Activated CD8-positive, alpha-beta memory T cell treated with anti-CD3 and anti-CD28 coated beads for 24 hours (primary cell): ENCODE data around the gene RADIL.

ENCODE experiments used
- DNase-seq: peaks from one replicate; pipeline ENCODE4 v3.0.0-alpha.2; 2020

RADIL gene

GRCh38 chr7:4789194-4790077, 94.1 kb downstream of the RADIL start:
- no peak for DNase-seq

DNA sequence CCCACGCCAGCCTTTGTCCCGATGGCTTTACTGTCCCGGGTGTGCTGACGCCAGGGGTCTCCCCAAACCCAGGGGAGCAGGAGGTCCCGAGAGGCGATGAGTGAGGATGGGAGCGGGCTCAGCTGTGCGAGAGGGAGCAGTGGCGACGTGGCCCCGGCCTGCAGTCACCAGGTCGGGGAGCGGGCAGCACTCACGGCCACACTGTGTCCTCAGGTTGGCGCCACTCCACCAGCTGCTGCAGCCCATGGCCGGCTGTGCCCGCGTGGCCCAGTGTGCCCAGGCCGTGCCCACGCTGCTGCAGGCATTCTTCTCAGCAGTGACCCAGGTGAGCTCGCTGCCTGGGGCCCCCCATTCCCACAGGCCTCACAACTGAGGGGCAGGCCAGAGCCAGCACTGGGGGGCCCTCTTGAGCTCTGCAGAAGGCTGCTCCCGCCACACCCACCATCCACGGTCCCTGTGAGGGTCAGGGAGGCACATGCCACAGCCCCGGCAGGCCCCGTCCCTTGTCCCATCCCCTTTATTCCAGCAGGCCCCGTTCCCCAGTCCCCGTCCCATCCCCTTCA, 94.8 kb downstream of the RADIL start:
- no peak for DNase-seq

GRCh38 chr7:4787947-4788626, 95.4 kb downstream of the RADIL start:
- no peak for DNase-seq

DNA sequence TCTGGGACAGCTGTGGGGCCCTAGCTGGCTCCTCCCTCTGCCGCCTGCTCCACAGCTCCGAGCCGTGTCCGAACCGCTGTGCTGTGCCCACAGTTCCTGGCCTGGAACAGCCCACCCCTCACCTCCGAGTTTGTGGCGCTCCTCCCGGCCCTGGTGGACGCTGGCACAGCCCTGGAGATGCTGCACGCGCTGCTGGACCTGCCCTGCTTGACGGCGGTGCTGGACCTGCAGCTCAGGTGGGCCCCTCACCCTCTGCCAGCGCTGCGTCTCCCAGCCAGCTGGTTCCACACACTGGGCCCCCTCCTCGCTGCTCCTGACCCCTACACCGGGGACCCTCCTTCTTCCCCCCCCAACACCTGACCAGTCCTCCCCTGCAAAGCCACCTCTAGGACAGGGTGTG, 96.0 kb downstream of the RADIL start:
- no peak for DNase-seq

DNA sequence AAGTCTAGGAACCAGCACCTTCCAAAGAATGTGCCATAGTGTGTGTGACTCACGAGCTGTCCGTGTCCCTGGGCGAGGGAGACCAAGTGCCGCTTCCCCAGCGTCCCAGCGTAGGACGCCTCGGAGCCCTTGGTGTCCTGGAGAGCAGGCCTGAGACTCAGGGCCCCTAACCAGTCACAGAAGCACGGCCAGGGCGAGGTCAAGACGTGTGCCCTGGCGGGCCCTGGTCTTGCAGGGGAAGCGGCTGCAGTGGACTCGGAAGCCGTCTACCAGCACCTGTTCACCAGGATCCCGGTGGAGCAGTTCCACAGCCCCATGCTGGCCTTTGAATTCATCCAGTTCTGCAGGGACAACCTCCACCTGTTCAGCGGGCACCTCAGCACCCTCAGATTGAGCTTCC, 97.5 kb downstream of the RADIL start:
- DNase-seq, result no peak

- no peak for DNase-seq
Observed at GRCh38 chr7:4785371-4785770, 98.1 kb downstream of the RADIL start.

DNA sequence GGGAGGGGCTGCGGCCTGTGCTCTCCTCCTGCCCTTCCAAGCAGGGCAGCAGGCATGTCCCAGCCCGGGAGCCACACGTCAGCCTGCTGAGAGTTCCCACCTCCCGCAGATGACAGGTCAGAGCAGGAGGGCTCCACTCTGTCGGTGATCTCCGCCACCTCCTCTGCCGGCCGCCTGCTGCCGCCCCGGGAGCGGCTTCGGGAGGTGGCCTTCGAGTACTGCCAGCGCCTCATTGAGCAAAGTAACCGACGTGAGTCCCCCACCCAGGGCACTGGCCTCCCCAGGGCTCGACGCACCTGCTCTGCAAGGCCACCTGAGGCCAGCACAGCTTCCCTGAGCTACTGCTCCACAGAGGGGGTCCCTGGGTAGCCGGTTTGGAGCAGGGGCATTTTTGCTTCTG, 98.7 kb downstream of the RADIL start:
- no peak for DNase-seq

DNA sequence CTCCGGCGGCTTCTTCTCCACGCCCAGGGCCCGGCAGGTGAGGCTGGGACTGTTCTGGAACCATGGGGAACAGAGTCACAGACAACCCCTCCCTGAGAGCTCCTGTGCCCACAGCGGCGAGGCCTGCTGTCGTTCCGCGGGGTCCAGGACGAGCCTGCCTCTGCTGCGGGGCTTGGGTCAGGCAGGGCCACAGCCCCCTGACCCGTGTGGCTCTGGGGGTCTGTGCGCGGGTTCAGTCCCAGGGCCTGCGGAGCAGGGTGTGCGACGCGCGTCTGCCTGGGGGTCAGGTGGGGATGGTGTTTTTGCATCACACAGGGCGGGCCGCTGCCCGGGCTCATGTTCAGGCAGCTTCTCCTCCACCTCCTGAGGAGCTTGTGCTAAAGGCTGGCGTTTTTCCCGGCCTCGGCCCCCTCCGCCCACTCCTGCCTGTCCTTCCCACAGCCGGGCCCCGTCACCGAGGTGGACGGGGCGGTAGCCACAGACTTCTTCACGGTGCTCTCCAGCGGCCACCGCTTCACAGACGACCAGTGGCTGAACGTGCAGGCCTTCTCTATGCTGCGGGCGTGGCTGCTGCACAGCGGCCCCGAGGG, 99.7 kb downstream of the RADIL start:
- no peak for DNase-seq

DNA sequence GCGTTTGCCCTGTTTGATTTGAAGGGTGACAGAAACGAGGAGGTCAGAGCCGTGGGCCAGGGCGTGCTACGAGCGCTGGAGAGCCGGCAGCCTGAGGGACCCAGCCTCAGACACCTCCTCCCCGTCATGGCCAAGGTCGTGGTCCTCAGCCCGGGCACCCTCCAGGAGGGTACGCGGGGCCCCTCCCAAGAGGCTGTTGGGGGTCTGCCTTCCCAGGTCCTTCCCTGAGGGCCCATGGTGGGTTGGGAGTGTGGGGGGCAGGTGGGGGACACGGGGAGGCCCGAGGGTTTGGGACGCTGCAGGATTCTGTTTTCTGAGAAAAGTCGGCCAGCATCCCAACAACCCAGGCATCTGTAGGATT, 100.2 kb downstream of the RADIL start:
- DNase-seq, result no peak

DNA sequence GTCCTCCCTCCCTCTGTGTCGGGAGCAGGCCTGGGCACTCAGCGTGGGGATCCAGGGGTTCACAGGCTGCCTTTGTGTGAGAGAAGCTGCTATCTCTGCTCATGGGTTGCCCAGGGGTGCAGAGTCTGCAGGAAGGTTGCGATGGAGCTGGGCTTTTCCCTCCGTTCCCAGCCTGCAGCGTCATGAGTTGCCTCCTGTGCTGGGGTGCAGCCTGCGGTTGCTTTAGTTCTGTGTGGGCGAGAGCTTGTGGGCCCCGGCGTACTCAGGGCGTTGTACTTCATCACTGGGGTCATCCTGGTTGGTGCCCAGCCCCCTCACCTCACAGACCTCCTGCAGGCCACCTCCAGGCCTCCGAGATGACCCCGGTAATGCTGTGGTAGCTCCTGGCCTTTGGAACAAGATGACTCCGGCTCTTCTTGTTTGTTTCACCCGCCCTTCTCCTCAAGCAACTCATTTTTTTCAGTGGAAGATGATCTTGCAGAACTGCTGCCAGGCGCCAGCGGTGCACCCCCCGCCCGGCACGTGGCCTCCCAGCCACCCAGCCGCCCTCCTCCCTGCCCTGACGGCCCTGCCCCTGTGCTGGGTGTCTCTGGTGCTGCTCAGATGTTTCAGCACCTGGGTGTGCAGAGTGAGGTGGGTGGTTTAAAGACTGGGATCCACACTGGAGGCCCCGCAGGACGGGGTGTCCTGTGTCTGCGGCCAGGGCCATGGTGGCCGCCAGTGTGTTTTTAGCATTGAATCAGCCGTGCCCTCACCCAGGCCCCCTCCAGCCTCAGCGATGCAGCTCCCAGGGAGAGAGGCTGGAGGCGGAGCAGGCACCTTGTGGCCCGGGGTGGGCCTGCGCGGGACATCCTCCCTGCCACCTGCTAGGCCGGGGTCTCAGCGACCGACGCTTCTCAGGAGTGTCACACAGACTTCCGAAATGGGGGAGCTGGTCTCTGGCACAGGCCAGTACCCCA, 100.9 kb downstream of the RADIL start:
- DNase-seq, result no peak

- no peak for DNase-seq
Observed at GRCh38 chr7:4781366-4782069, 102.0 kb downstream of the RADIL start.

GRCh38 chr7:4779118-4779517, 104.4 kb downstream of the RADIL start:
- DNase-seq, result no peak

DNA sequence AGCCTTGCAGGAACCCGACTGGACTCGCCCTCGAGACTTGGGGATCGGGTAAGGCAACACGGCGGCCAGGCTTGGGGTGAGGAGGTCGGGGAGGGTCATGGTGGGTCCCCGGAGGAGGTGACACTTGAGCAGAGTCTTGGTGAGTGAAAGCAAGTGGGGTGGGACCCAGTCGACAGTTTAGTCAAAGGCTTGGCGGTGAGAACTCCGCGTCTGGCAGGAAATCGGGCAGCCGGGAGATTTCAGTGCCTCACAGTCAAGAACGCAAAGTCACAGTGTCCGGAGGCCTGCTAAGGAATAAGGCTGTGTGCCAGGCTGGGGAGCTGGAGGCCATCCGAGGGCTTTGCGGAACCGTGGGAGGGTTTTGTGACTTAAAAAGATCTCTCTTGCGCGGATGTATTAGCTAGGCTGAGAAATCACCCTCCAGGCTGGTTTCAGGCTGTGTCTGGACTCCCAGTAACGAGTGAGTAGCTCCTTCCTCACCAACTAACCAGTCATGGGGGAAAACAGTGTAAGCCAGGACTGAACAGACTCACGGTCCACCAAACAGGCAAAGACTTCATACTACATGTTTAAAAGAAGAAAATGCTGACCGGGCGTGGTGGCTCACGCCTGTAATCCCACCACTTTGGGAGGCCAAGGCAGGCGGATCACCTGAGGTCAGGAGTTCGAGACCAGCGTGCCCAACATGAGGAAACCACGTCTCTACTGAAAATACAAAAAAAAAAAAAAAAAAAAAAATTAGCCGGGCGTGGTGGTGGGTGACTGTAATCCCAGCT, 107.5 kb downstream of the RADIL start:
- DNase-seq, result no peak

DNA sequence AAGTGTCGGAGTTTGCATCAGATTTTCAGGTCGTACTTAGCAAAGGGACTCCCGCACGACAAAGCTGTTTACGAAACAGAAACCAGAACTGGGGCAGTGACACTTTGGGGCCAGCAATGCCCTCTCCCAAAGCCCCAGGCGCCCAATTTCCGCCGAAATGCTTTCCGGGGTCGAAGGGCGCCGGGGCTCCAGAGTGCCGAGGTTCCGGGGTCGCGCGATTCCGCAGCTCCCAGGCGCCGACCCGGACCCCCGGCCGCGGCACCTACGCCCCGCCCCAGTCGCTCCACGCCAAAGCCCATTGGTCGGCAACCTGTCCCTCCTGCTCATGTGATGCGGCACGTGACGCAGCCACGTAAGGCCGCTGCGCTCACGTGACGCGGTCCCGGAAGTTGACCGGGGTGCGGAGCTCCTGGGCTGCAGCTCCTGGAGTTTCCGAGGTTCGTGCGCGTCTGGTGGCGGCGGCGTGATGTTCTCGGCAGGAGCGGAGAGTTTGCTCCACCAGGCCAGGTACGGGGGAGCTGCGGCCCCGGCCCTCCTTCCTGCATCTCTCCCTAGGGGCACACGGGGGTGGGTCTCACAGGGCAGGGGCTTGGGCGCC, 108.2 kb downstream of the RADIL start, which contains the start of gene AP5Z1:
TSS of gene AP5Z1 (plus strand) at position 374 of the 598 bp plus-strand sequence. CDS start at position 467, 93 bp downstream.
- DNase-seq, result peak; percentile 96

DNA sequence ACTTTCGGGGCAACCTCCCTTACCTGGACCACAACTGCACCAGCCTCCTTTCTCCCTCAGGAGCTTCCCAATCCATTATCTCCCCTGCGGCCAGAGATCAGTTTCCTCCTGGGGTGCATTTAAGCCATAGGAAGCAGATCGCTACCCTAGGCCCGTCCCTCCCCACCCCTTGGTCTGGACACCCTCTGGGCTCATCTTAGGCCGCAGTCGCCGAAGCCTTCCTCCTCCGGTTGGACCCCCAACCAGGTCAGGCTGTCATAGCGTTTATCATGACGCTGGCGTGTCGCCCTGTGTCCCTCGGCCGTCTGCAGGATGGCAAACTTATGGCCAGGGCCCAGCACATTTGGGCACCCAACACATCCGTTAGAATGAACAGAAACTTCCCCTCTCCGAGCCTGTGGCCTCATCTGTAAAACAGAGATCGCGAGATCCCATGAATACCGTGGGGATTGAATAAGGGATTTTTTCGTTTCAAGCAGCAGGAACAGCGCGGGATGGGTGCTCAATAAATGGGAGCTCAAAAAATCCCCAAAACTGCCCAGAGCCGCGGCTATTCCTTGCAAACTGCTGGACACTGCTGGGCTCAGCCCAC, 108.8 kb downstream of the RADIL start:
- DNase-seq, result no peak

DNA sequence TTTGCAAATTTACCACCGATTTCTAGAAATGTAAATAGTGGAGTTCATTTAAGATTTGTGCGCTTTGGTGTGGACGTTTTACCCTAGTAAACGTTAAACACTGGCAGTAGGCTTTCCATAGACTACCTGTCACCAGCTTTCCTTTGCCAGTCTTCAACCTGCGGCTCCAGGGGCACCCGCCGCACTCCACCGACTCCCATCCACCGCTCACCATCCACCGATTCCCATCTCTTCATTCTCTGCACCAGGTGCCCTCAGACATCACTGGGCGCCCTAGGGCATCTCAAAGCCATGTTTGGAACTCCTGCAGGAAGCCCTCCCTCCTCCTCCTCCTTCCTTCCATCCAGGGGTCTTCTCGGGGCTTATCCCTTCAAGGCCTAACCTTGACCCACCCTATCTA, 109.5 kb downstream of the RADIL start:
- DNase-seq, result no peak

- no peak for DNase-seq
Observed at GRCh38 chr7:4772306-4772705, 111.2 kb downstream of the RADIL start.

- no peak for DNase-seq
Observed at GRCh38 chr7:4771737-4772136, 111.8 kb downstream of the RADIL start.

DNA sequence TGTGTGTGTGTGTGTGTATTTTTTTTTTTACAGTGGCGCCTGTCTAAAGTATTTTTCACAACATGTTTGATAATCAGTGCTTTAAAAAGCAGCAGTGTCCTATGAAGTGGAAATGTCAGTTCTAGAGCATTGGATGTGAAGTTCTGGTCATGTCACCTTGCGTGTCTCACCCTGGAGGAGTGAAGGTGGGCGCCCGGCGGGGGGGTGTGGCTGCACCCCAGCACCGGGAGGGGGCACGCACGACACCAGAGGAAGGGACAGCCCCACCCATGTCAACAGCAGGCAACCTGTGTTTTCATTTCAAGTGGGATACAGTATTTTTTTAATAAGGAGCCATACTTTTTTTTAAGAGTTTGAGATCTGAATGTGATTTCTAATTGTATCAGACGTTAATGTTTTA, 112.6 kb downstream of the RADIL start:
- DNase-seq, result no peak

GRCh38 chr7:4769761-4770160, 113.8 kb downstream of the RADIL start:
- no peak for DNase-seq
